Measurements from ENCODE around the gene OR2T35. TPM values are rescaled to one million over a fixed set of nuclear protein-coding genes. Genes with fewer than 3 reads are reported as not detected.

OR2T35 gene
- total RNA-seq, 2 donors from 2014 or later = not detected

DNA sequence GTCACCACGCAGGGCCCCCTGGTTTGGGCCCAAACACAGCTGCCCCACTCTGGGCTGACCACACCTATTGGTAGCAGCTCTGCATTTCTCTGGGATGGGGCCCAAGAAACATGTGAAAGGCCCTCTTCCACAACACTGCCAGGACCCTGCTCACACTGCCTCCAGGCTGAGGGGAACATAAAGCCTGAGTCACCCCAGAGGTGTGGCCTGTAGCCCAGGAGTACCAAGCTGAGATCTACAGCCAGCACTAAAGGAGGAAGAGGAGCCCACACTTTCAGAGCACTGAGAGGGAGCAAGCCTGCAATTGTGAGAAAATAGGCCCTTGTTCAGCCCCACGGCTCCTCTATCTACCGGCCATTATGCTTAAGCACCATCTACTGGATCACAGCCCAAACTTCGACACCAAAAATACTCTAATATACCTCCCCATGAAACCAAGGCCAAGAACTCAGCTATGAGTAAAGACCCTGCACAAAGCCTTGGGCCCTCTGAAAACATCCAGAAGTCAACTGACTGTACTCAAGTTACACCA, 33.1 kb downstream of the OR2T35 start:
- TF ChIP-seq CTCF (IDR thresholded peaks at IDR 0.05) = no peak
- intact Hi-C loops (cut with DNase I) = no loop called here
- Histone ChIP-seq H3K4me3 (no peak overlapping the region), H3K9ac (ENCODE audit: low read depth in 2 of 2, low read length in 2 of 2) (no peak overlapping the region), H3K27me3 (no peaks in the 10 kb centered on the region), H3K27ac (no peak overlapping the region), H3K9me3 (no peaks in the 10 kb centered on the region), H3K4me1 (no peaks in the 10 kb centered on the region), H3K36me3 (no peaks in the 10 kb centered on the region)
- no peak for DNase-seq

DNA sequence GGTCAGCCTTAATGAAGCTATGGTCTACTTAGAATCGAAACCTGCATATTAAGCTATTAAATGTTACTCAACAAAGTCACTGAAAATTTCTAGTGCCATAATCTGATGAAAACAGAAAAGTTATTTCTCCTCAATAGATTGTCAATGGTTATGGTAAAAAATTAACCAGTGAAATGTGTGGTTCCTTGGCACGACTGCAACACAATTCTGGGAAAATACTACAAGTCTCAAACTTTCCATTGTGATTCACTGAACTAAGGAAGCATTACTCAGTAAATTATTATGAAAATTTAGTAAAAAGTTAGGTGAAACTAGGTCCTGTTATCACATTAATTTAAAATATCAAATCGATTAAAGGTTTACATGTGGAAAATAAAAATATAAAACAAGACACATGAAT, 34.8 kb downstream of the OR2T35 start:
- H3K36me3 ChIP-seq = no peaks in the 10 kb centered on the region
- intact Hi-C loops (cut with DNase I) = no loop called here
- H3K27ac ChIP-seq = no peak overlapping the region
- no peaks in the 10 kb centered on the region for H3K9me3 ChIP-seq
- H3K4me1 ChIP-seq = no peaks in the 10 kb centered on the region
- H3K27me3 ChIP-seq = no peaks in the 10 kb centered on the region
- H3K9ac ChIP-seq (ENCODE audit: low read depth in 2 of 2, low read length in 2 of 2) = no peak overlapping the region
- no peak for TF ChIP-seq CTCF (IDR thresholded peaks at IDR 0.05)
- DNase-seq = no peak
- H3K4me3 ChIP-seq = no peak overlapping the region

DNA sequence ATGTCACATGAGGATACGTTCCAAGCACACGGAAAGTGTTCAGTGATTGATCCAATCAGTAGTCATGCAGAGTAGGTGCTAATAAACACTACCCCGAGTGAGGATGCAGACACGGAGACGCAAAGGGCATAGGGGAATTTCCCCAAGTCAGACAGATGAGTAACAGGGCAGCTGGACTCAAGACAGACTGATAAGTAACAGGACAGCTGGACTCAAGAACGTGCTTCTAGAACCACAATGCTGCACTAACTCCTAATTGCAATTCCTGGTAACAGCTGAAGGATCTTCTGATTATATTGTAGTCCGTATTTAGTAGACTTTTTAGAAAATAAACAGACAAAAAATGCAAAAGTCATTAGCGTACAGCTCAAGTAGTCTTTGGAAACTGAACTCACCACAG, 45.7 kb downstream of the OR2T35 start:
- no peak for TF ChIP-seq CTCF (IDR thresholded peaks at IDR 0.05)
- Histone ChIP-seq H3K9ac (ENCODE audit: low read depth in 2 of 2, low read length in 2 of 2) (no peak overlapping the region), H3K9me3 (no peaks in the 10 kb centered on the region), H3K36me3 (no peaks in the 10 kb centered on the region), H3K4me3 (no peak overlapping the region), H3K4me1 (no peaks in the 10 kb centered on the region), H3K27ac (no peak overlapping the region), H3K27me3 (no peaks in the 10 kb centered on the region)
- intact Hi-C loops (cut with DNase I) = no loop called here
- no peak for DNase-seq

GRCh38 chr1:248597589-248597988, 47.5 kb downstream of the OR2T35 start, which contains the start of gene OR2T10:
TSS of gene OR2T10 (minus strand) at chr1:248597700. CDS start at chr1:248593768, 3,932 bp downstream.
- Histone ChIP-seq H3K4me3 (no peak within 1 kb of the TSS), H3K4me1 (no peaks in the 10 kb centered on the region), H3K36me3 (no peaks in the 10 kb centered on the region), H3K27me3 (no peaks in the 10 kb centered on the region), H3K9ac (ENCODE audit: low read depth in 2 of 2, low read length in 2 of 2) (no peak within 1 kb of the TSS), H3K9me3 (no peaks in the 10 kb centered on the region), H3K27ac (no peak within 1 kb of the TSS)
- DNase-seq = no peak
- intact Hi-C loops (cut with DNase I) = no loop called here
- no peak for TF ChIP-seq CTCF (IDR thresholded peaks at IDR 0.05)

DNA sequence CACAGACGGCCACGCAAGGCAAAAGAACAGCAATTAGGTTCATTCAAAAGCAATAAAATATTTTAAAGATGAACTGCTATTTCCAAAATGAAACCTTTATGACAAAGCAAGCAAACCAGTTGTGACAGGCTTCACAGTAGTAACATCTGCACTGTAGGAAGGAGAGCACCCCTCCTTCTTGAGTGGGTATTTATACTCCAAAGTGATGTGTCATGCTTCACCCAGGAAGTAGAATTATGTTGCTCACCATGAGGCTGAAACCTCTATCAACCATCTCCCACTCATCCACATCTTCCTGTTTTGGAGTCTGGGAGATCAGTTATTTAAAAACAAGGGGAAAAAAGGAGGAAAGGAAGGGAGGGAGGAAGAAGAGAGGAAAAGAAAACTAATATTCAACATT, 48.5 kb downstream of the OR2T35 start:
- TF ChIP-seq CTCF (IDR thresholded peaks at IDR 0.05) = no peak
- Histone ChIP-seq H3K9ac (ENCODE audit: low read depth in 2 of 2, low read length in 2 of 2) (no peak overlapping the region), H3K4me1 (no peaks in the 10 kb centered on the region), H3K4me3 (no peak overlapping the region), H3K27ac (no peak overlapping the region), H3K27me3 (no peaks in the 10 kb centered on the region), H3K9me3 (no peaks in the 10 kb centered on the region), H3K36me3 (no peaks in the 10 kb centered on the region)
- intact Hi-C loops (cut with DNase I) = no loop called here
- DNase-seq = no peak
